HG03469 (cell line): ENCODE measurements around the gene GLIS1.

Experiments used
- ATAC-seq: cut with Tn5 transposase; IDR thresholded peaks from one replicate; pipeline ENCODE4 v1.9.1; 2021; ENCODE audit warnings: mild to moderate bottlenecking, moderate library complexity, moderate number of reproducible peaks; ENCODE audit not compliant: unreplicated experiment

The GLIS1 gene

DNA sequence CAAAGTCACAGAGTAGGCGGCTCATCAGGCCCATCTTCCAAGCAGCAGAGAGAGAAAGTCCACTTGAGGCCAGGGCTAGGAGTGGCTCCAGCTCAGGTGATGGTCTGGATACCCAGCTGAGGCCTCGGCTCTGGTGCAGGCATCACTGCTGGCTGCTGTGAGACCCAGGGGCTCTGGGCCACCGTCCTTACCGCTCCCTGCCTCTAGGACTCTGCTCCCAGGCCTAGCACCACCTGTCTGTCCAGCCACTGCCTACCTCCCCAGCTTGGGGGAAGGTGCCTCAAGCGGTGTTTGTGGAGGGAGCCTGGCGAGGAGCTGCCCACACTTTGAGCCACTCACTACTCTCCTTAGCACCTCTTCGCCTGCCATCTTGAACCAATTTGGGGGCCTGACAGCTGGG, 221.9 kb downstream of the GLIS1 start:
- ATAC-seq: no peak

- ATAC-seq: no peak
Measured at GRCh38 chr1:53516181-53516580, 222.8 kb downstream of the GLIS1 start.

DNA sequence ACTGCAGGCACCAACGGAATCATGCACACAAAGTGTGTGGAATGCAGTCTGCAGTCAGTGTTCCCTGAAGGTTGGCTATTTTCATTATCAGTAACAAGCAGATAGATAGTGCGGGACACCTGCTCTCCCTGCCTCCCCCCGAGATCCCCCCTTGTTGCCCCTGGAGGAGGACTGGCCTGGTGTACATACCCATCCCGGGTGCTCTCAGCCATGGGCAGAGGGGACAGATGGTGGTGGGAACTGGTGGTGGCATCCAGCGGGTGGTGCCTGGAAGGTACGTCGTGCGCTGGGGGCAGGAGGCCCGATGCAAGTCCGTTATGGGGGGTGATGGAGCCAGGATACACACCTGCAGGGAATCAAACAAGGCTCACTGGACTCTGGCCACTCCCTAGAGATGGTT, 224.5 kb downstream of the GLIS1 start:
- ATAC-seq: no peak

DNA sequence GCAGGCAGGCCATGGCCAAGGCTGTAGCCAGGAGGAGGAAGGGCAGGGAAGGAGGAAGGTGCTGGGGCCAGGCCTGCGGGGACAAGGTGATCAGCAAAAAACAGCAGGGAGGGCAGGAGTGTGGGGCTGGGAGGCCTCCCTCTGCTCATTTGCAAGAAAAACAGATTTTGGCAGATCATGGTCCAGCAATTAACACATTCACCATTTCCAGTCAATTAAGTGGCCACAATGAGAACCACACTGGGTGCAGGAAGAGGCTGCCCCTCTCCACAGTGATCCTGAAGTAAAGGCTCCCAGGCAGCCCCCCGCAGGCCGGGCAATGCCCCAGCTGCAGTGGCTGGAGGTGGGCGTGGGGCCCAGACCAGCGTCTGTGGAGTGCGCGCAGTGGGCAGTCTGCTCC, 225.1 kb downstream of the GLIS1 start:
- ATAC-seq: no peak

DNA sequence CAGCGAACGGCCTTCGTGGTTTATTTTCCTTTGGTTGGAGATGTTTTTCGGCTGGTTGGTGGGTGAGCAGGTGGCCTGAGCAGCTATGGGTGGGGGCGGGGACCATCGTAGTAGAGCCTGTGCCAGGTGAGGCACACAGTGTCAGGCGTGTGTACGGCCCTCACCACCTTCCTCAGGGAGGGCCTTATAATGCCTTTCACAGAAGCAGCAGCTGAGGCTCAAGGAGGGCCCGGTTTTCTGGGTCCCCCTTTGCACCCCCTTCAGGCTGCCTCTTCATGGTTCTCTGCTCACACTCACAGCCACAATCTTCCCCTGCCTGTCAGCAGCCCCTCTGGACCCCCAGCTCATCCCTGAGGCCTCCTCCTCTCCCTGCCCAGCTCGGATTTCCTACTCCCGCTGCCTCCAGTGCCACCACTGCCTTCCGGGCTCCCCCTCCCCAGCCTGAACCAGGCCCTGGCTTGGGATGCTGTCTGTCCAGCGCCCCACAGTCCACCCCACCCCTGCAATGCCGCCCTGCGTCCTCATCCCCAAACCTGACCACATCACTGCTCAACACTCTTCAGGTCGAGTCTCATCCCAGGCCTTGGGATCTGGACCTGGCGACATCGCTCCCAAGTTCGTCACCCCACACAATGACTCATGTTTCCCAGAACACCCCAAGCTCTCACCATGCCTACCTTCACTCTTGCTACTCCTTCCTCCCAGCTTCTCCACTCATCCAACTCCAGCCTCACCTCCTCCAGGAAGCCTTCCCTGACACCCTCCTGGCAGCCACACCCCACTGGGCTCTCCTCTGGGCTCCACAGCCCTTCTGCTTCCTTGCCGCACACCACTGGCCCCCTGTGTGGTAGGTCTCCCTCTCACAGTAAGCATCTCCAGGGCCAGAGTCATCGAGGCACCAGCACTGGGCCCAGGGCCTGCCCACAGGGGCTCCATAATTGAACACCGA, 225.9 kb downstream of the GLIS1 start:
- no peak for ATAC-seq

DNA sequence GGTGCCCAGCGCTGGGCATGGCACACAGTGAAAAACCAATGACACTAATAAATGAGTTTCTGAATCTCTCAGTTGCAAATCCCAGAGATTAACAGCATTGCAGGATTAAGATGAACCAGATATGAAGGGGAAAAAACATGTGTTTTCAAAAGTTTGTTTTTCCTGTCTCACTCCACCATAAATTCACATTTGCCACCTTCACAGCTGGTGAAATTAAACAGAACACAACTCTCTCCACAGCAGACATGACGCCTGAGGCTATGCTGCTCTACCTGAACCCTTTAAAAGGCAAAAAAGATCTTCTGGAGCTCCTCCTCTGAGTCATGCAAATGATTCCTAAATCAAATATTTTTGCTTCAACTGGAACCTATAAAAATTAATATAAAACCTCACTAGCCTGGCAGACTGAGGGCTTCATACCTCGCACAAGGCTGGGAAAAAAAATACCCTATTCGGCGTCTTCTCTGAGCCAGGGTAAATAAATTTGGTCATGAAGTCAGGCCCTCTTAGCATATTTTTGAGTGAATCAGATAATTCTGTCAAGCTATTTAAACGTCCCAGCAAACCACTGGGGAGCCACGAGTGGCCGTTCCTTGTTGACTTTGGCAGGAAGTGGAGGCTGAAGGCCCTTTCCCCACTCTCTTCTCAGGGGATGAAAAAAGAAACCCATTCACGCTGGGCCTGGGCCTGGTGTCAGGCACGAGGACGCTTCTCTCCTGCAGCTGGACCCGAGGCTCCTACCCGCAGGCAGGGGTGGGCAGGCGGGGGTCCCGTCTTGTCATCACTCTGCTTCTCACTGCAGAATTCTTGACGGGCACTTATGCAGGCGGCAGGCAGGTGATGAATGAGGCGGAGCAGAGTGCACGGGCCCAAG, 226.8 kb downstream of the GLIS1 start:
- ATAC-seq: no peak

DNA sequence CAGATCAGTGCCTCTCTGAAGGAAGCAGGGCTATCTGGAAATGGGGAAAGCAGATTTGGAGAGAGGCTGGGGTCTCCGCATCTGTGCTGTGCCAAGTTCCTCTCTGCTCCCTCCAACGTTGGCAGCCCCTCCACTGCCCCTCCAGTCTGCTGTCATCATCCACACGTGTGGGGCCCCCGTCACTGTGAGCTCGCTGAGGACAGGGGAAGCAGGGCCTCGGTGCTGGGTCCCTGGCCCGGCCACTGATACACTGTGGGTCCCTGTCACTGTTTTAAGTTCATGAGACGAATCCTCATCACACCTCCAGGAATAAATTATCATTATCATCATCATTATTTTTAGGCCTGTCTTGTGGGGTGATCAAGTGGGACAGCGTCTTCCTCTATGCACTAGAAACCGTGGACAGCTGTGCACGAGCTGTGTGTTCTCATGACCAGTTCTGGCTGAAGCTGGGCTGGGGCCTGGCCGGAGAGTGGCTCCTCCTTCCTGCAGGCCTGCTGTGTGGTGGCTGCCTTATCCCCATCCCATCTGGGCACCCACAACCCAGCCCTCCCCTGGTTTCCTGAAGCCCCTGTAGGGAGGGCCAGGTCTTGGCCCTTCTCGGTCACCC, 227.5 kb downstream of the GLIS1 start:
- ATAC-seq: no peak

DNA sequence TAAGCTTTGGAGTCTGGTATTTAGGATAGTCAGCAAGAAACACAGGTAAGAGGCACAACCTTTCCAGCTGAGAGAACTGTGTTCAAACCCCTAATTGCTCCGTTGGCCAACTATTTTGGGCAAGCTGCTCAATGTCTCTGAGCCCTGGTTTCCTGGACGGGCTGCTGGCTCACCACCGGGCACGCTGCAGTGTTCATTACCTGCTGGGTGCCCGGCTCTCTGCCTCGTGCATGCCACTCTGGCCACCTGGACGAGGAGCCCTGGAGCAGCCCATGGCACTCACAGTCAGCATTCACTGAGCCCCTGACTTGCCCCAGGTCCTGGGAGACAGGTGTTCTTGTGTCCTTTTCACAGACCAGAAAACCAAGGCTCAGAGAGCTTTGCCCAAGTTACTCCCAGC, 228.7 kb downstream of the GLIS1 start:
- no peak for ATAC-seq

- no peak for ATAC-seq
Measured at GRCh38 chr1:53509775-53510174, 229.2 kb downstream of the GLIS1 start.

- no peak for ATAC-seq
Measured at GRCh38 chr1:53508991-53509666, 229.8 kb downstream of the GLIS1 start.

- no peak for ATAC-seq
Measured at GRCh38 chr1:53508056-53508990, 230.6 kb downstream of the GLIS1 start.

GRCh38 chr1:53507116-53507820, 231.7 kb downstream of the GLIS1 start:
- ATAC-seq: no peak

DNA sequence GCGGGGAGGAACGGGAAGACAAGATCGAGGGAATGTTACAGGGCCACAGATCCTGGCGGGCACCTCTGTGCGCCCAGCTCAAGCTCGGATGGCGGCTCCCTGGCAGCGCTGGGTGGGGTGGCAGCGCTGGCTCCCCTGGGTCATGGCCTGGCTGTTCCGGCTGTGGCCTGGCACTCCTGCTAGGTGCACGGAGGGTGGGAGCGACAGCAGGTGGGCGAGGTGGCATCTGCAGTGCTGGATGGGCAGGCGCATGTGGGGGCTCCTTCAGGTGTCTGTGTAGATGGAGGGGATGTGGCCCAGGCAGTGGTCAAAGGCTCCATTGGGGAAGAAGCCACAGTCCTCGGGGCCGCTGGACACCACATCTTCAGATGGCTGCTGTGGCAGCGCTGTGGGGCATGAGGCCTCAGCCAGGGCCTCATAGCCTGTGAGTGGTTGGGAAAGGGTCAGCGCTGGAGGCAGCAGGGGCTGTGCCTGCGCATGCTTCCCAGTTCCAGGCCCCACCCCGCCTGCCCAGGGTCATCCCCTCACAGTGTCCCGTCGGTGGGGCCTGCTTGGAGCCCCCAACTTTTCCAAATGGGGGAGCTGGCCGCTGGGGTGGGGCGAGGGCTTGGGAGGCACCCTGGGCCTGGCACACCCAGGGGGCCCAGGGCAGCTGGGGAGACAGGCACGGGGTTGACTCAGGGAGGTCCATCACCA, 232.5 kb downstream of the GLIS1 start:
- no peak for ATAC-seq

- no peak for ATAC-seq
Measured at GRCh38 chr1:53505891-53506290, 233.1 kb downstream of the GLIS1 start.

- ATAC-seq: no peak
Measured at GRCh38 chr1:53505401-53505800, 233.6 kb downstream of the GLIS1 start.

DNA sequence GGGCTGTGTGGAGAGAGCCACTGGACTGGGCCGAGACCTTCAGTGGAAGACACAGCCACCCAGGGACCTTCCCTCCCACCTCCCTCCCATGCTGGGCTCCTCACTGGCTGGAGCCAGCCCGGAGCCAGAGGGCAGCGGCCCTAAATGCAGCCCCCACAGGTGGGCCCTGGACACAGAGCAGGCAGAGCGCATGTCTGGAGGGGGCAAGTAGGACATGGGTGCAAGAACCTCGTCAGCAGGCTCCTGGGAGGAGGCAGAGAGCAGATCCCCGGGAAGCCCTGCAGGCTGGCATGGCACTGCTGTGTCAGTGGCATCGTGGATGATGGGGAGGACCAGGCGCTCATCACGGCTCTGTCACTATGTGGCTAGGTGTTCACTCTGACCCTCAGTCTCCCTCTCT, 234.1 kb downstream of the GLIS1 start:
- no peak for ATAC-seq

DNA sequence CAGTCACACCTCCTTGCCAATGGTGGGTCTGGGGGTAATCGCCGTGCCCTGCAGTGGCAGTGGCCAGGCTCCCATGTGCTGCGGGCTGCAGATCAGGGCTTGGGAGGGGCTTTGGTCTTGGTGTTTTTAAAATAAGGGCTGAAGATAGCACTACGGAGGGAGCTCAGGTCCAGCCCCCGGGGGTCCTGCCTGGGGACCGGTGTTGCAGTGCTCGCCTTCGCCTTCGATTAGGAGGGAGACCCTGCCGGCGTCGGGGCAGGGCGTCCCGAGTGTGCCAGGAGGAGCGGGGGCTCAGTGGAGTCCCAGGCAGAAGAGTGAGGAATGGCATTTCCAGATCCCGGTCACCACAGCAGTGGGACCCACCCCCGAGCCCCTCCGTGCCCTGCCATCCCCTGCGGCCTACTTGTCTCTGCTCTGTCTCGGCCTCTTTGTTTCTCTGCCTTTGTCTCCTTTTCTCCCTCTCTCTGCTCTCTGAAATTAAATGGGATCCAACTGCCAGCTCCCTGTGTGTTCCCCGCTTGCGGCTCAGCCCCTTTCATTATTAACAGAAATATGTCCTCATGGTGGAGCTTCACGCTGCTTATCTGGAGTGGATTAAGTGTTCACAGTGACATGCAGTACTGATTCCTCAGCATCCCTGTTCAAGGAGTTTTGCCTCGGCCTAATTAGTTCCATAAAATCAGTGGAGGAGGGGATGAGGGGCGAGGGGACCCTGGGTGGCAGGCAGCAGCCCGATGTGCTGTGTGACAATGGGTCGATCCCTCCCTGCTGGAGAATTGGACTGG, 235.3 kb downstream of the GLIS1 start:
- ATAC-seq: no peak
